HG02981 (cell line): Measurements from ENCODE around the gene MYCL.

ENCODE experiments used
- ATAC-seq: cut with Tn5 transposase; IDR thresholded peaks from one replicate; pipeline ENCODE4 v1.9.1; 2021; ENCODE audit warnings: mild to moderate bottlenecking, moderate library complexity; ENCODE audit not compliant: unreplicated experiment

The MYCL gene, protein sequence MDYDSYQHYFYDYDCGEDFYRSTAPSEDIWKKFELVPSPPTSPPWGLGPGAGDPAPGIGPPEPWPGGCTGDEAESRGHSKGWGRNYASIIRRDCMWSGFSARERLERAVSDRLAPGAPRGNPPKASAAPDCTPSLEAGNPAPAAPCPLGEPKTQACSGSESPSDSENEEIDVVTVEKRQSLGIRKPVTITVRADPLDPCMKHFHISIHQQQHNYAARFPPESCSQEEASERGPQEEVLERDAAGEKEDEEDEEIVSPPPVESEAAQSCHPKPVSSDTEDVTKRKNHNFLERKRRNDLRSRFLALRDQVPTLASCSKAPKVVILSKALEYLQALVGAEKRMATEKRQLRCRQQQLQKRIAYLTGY

GRCh38 chr1:39901714-39902459 is at the start of gene MYCL:
TSS of gene MYCL (minus strand) at chr1:39901917. CDS start at chr1:39901434, 483 bp downstream.
- peak; percentile 82 for ATAC-seq

DNA sequence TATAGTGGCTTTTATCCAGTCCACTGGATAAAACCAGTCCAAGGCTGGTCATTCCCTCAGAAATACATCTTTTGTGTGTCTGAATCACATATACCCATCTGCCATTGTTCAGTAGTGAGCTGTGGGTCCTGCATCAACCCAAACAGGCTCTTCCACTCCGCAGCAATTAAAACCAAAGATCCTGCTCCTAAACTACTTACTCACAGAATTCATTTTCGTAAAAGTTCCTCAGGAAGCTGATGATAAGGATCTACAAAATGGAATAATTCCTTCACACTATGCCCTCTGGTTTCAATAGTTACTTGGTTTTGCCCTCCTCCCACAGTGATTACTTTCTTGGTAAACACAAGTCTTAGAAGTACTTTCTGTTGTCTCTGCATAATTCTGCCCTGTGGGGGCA is 48.2 kb upstream of the MYCL start:
- ATAC-seq = no peak

- no peak for ATAC-seq
Observed at GRCh38 chr1:39947260-39947659, 45.5 kb upstream of the MYCL start.

GRCh38 chr1:39946216-39946615 is 44.5 kb upstream of the MYCL start:
- no peak for ATAC-seq

DNA sequence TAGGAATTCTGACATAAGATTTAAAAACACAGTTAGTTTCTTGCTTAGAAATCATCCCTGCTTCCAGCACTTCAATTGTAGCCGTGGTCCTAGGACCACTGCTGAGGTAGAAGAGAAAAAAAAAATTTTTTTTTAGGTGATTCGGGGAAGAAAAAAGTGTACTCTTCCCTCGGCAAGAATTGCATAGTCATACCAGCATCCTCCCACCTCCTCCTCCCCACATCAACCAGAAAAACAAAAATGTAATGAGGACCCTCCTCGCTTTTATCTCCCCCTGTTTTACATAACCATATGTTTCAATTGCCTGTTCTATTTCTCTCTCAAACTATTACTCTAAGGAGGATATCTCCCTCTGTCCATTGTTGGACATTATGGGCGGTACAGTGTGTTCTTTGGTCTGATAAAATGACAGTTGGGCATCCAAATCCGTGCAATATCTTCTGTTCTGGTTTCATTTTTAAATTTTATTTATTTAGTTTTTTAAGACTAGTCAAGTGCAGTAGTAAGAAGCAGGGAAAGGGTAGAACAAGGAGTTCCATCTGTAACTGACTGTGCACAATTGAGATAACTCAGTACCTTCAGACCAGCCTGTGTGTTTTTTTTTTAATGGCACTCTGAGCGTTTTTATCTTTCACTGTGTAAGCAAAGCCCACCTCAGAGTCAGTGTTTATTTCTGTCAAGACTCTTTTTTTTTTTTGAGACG is 42.8 kb upstream of the MYCL start:
- no peak for ATAC-seq

DNA sequence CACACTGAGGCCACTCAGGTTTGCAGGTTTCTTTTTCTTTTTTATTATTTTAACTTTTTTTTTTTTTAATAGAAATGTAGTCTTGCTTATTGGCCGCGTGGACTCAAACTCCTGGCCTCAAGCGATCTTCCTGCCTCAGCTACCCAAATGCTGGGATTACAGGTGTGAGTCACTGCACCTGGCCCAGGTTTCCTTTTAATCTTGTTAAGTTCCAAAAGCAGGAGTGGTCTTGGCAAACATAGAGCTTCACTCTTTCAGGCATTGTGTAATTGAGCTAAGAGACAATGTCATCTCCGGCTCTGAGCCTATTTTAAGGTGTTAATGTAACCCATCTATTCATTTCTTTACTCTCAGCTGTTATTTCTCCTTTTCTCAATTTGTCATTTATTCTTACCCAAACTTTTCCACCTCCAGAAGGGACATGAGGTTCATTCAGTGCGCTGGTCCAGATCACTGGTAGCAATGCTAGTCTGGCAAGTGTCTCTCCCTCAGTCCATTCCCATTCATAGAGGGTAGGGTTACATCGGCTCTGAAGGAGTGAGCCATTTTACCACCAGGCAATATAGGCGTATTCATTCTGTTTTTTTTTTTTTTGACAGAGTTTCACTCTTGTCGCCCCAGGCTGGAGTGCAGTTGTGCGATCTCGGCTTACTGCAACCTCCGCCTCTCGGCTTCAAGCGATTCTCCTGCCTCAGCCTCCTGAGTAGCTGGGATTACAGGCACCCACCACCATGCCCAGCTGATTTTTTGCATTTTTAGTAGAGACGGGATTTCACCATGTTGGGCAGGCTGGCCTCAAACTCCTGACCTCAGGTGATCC is 42.0 kb upstream of the MYCL start:
- no peak for ATAC-seq

DNA sequence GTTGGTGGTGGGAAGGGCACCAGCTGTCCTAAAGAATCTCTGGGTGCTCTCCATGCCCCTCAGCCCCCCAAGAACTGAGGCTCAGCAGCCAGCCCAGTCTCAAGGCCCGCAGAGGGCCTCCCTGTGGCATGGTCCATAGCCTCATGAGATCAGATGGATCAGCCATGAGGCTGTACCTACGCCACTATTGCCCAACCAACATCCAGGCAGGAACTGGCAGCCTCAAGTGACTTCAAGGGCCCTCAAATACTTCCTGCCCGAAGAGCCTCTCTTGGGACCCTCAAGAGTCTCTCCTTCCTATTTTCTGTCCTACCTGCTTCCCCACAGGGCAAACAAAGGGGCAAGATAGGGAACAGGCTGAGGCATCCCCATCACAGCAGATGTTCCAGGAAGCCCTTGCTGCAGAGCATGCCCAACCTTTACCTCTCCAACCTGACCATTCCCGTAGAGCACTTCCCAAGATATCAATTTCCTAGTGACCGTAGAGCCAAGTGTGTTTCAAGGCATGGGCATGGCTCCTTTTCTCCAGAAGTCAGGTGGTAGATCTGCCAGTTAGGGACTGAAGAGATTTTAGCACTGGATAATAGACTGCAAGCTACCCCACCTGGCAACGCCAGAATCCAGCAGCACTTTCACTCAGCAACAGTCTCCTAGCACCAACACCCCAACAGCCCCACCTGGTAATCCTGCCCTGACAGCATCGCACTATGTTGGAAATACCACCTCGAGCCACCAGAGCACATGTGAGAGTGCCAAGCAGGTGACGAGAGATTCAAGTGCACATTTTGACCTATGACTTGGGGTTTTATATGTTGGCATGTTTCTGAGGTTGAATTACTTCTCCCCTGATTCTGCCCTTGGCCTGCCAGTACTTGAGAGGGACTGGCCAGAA is 39.5 kb upstream of the MYCL start:
- ATAC-seq = no peak

DNA sequence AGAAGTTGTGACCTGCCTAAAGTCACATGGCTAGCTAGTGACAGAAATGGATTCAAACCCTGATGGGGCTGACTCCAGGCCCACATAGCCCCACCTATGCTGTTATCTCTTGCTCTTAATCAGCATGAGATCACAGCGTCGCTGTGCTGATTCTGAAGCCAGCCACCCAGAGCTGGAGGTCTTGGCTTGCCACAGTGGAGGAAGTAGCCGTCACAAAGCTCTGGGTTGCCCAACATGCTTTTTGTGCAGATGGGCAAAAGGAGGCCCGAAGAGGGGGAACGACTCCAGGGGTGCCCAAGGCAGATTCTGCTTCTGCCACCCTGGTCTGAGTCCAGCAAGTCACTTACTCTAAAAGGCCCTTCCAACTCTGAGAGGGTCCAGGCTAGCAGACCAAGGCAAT is 38.5 kb upstream of the MYCL start:
- ATAC-seq = no peak

DNA sequence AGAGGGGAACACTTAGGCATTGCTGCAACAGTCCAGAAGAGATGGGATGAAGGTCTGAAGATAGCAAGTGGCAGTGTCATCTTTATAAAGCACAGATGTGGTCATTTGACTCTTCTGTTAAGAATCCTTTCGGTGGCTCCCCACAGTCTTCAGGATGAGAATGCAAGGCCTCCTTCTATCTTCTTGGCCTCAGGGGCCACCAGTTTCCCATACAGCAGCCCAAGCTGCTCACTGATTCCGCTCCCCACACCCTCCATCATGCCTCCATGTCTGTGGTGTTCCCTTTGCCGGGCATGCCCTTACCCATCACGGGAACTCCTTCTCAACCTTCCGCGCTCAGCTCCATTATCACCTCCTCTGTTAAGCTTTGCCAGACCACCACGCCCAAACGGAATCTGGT is 37.1 kb upstream of the MYCL start:
- ATAC-seq = no peak

GRCh38 chr1:39936724-39937491 is 35.2 kb upstream of the MYCL start:
- ATAC-seq = no peak

- no peak for ATAC-seq
Observed at GRCh38 chr1:39933956-39934941, 32.5 kb upstream of the MYCL start.

DNA sequence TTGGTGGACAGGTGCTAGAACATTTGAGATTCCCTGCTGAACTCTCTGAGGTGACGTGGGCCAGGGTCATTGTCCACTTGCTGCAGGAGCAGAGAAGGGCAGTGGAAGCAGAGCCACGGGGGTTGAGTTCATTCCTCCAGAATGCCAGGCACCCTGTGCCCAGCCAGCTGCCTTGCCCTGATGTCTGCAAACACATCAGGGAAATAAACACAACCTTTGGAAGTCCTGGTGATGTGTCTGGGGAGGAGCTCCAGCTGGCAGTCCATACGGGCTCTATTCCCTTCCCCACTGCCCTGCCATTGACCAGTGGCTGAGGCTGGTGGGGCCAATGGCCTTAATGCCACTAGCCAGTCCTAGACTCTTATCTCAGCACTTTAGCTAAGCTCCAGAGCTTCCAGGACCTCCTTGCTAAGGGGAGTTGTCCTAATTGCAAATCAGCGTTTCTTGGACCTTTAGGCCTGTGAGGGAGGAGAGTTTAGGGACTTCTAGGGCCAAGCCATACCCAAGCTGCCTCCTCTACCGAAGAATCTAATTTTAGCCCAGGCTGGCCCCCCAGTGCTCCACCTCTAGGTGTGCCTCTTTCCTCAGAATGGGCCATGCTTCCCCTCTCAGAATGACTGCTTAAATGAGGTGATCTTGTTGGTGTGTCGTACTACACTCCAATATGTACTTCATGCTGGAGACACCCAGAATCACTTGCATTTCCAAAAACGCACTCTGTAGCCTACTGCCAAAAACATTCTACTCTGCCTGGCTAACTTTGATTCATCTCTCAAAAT is 27.3 kb upstream of the MYCL start:
- no peak for ATAC-seq

GRCh38 chr1:39927538-39927937 is 25.8 kb upstream of the MYCL start:
- ATAC-seq = no peak

GRCh38 chr1:39926820-39927219 is 25.1 kb upstream of the MYCL start:
- no peak for ATAC-seq

DNA sequence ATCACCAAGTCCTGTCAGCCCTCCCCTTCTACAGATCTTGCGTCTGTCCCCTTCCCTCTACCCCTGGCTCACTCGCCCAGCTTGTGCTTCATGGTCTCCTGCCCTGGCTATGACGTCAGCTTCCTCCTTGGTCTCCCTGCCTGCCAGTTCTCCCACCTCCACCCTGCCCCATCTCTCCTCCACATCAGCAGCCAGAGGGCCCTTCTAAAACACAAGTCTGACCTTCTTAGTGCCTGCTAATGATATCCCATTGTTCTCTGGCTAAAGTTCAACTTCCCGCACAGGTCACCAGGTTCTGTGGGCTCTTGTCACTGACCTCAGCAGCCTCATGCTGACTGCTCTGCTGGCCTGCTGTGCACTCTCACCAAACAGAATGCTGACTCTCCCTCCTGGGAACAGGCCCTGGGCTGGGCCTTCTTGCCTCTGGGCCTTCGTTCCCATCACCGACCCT is 24.7 kb upstream of the MYCL start:
- ATAC-seq = no peak

- no peak for ATAC-seq
Observed at GRCh38 chr1:39925721-39926342, 24.1 kb upstream of the MYCL start.

DNA sequence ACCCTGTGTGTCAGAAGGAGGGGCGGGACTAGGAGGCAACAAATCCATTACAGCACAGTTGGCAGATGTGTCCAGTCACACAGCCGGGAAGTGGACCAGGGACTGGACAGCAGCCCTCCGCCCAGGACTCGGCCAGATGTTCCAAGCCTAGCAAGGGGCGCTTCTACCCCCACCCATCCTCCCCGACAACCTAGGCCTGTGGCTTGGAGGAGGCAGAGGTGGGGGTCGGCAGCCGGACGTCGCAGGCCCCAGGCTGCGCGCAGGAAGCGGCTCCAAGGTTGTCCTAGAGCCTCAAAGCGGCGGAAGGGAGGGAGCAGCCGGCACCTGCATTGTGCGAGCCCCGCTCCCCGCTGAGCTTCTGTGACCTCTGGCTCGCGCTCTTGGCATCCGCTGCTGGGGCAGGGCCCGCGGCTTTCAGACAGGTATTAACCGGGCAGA is 20.6 kb upstream of the MYCL start:
- ATAC-seq = no peak
